HG02623 (cell line): ENCODE measurements around the gene ZER1.
A peak's percentile ranks its signal among the peaks of the same experiment; 100 is the strongest.
"Not testable (repeated sequence)": the region's sequence is repeated elsewhere in the genome, so short reads cannot be mapped to it uniquely, and the experiment has no call there.

ENCODE experiments used
- ATAC-seq: cut with Tn5 transposase; IDR thresholded peaks from one replicate; pipeline ENCODE4 v1.9.1; 2021; ENCODE audit warnings: moderate library complexity; ENCODE audit not compliant: unreplicated experiment

Gene ZER1

DNA sequence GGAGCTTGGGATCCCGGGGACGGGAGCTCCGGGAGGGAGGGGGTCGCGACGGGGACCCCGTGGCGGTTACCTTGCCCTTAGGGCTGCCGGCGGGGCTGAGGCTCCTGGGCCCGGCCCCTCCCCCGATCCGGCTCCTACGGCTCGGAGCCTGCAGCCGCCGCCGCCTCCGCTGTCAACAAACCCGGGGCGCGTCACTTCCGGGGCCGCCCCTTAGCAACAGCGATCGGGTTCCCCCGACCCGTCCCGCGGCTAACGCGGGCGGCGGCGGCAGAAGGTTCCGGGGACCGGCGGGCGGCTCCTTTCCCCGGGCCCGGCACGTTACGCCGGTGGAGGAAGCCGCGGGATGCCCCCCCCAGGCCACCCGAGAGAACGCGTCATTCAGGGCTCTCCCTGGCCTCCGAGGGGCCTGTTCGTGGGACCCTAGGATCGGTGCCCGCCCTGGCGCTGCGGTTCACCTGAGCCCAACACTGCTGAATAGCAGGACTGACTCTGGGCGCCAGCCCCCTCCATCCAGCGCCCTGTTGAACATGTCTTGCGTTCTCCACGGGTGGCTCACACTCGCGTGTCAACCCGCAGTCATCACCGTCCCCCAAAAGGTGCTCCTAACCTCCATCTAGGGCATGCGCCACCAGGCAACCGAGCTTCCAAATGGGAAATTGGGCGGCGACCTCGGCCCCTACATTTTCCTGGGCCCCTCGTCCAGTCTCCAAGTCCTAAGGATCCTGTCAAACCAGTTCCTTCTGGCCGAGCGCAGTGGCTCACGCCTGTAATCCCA, at the start of gene ZER1:
ZER1 (minus strand) TSS at position 183 of the 775 bp plus-strand sequence. CDS start 16,362 bp downstream, outside the sequence.
- peak; percentile 87 for ATAC-seq

DNA sequence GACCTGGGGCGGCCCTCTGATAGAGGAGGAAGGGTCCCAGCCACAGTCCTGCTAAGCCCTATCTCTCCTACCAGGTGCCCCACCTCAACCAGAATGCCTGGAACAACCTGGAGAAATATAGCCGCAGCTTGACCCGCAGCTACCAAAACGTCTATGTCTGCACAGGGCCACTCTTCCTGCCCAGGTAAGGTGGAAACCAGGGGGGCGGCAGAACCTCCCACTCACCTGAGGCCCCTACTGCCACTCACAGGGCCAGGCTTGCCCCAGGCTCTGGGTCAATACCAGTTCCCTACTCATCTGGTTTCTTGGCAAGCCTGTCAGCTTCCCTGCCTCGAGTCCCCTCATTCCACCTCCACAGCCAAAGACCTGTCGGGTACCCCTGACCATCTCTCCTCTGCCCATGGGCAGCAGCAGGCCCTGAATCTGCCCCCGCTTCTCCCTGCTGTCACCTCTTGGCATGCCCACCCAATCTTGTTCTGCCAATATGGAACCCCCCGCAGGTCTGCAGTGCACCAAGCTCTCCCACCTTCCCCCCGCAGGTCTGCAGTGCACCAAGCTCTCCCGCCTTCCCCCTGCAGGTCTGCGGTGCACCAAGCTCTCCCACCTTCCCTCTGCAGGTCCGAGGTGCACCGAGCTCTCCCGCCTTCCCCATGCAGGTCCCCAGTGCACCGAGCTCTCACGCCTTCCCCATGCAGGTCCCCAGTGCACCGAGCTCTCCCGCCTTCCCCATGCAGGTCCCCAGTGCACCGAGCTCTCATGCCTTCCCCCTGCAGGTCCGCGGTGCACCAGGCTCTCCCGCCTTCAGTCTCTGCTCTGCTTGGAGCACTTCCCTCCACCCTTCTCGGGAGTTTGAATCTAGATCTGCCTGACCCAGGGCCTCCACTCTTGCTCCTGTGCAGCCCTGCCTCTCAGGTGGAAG, 49.2 kb upstream of the ZER1 start:
- ATAC-seq, result no peak

DNA sequence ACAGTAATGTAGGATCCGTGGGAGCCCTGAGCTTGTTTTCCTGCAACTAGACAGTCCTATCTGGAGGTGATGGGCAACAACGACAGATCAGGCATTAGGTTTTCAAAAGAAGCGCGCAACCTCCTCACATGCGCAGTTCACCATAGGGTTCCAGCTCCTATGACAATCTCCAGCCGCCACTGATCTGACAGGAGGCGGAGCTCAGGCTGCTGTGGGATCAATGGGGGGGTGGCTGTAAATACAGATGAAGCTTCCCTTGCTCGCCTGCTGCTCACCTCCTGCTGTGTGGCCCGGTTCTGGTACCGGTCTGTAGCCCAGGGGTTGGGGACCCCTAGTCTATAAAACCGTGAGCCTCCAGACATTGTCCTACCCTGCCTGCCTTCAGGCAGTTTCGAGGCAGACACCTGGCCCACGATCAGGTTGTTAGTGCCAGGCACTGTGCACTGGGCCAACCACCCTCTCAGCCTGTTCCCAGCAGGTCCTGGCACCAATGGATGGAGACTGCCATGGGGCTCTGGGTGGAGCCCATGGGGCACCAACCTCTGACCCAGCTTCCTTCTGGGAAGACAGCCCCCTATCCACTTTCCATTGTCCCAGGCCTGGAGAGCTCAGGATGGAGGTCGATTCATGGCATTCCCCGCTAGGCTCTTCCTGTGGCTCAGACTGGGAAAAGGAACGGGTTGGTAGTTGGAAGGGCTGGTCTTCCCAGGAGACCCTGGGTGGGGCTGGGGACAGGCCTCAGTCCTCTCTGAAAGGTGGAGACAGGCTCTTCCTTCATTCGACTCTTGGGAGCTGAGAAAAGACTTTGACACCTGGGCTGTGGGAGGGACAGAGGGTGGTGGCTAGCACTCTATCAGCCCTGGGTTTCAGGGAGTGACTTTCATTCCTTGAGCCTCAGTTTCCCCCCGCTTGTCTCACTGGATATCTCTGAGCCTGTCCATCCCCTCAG, 48.3 kb upstream of the ZER1 start:
- no peak for ATAC-seq

DNA sequence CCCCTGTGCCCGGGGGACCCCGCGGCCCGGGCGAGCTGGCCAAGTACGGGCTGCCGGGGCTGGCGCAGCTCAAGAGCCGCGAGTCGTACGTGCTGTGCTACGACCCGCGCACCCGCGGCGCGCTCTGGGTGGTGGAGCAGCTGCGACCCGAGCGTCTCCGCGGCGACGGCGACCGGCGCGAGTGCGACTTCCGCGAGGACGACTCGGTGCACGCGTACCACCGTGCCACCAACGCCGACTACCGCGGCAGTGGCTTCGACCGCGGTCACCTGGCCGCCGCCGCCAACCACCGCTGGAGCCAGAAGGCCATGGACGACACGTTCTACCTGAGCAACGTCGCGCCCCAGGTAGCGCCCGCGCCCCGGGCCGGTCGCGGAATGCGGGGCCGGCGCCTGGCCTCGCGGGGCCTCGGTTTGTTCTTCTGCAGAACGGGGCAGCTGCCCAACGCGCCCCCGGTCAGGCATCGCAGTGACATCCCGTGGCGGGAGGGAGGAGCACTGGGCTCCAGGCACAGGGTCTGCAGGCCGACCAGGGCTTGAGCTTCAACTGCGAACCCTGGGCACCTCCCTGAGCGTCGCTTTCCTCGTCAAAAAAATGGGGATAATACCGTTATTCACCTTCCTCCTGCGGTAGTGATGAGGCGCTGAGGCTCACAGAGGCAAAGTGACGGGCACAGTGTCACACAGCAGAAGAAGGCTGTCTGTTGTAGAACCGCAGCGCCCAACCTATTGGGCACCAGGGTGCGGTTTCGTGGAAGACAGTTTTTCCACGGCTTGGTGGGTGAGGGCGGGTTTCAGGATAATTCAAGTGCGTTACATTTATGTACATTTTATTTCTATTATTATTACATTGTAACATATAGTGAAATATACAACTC, 47.4 kb upstream of the ZER1 start:
- peak; percentile 22 for ATAC-seq

DNA sequence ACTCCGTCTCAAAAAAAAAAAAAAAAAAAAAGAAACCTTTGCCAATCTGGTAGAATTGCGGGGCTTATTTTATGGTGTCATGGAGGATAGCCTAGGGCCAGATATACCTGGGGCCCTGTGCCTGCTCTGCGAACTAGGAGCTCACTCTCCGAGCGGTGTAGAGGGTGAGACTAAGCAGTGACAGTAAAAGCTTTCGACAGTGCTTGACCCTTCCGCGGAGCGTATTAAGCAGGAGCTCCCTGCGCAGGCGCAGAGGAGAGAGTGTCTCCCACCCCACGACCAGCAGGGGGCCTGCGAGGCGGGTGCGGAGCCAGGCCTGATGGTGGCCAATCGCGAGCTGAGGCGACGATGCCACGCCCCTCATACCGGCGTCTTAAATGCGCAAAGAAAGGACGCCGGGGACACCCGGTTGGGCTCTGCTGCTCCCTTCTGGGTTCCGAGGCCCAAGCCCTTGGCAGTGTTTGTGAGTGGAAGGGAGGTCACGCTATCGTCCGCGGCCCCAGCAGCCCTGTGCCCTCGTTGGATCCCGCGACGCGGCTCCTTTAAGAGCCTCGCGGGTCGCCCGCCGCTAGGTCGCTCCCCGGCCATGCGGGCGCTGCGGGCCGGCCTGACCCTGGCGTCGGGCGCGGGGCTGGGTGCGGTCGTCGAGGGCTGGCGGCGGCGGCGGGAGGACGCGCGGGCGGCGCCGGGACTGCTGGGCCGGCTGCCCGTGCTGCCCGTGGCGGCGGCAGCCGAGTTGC, 46.5 kb upstream of the ZER1 start, which contains the start of gene ENDOG:
ENDOG (plus strand) TSS at position 402 of the 740 bp plus-strand sequence; CDS start at position 587, 185 bp downstream.
- peak; percentile 84 for ATAC-seq

DNA sequence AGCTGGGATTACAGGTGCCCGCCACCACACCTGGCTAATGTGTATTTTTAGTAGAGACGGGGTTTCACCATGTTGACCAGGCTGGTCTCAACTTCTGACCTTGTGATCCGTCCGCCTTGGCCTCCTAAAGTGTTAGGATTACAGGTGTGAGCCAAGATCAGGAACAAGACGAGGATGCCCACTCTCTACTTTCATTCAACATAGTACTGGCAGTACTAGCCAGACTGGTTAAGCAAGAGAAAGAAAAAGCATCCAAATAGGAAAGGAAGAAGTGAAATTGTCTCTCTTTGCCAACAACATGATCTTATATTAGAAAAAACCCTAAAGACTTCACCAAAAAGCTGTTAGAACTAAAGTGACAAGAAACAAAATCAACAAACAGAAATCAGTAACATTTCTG, 39.1 kb upstream of the ZER1 start:
- ATAC-seq, result no peak

DNA sequence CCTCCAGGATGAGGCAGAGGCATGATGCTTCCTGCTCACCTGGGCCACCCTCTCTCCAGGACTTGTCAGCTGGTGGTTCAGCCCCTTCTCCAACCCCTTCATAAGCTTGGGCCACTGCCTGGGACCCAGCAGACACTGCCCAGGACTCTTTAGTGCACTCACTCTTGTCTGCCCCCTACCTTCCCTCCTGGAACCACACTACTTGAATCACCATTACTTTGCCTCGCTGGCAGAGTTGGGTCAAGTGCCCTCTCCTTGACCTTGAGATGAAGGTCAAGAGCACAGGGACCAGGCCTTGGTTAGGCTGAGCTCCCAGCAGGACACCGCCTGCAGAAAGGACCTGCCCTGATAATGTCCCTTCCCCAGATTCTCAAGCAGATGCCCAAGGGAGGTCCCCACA, 38.1 kb upstream of the ZER1 start:
- ATAC-seq, result no peak

DNA sequence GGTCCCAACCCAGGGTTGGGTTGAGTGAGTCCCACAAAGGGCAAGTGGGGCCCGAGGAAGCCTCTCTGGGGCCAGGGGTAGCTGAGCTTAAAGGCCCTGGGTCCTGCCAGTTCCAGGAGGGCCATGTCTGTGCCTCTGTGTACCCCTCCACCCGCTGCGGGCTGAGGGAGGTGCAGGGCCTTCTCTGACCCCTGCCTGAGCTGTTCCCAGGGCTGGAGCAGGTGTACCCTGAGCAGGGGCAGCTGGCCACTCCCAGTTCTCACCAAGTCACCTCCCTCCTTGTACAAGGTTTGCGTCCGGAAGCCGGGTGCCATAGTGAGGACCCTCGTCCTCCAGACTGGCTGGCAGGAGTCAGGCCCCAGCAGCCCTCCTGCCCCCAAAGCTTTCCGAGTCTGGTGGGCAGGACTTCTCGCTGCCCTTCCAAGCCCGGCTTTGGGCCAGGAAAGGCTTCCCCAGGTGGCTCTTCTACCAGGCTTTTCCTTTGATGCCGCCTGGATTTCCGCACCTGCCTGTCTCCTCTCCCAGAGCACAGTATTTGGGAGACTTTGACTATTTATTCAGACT, 37.4 kb upstream of the ZER1 start:
- no peak for ATAC-seq

DNA sequence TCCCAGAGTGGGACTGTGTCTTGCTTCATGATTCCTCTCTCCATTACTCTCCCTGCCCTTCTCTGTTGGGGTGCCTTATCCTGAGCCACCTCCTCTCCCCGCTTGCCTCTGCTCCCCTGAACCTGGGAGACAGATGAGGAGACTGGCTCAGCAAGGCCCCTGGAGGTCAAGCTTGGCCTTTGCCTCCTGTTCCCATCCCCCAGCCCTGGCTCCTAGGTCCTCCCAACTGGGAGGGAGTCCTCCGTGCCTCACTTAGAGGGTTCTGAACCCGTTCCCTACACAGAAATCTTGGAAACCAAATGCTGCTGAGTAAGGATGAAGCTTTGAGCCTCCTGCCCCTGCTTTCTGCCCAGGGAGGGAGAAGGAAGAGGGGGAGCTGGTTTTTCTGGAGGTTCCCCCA, 36.8 kb upstream of the ZER1 start:
- ATAC-seq, result no peak

DNA sequence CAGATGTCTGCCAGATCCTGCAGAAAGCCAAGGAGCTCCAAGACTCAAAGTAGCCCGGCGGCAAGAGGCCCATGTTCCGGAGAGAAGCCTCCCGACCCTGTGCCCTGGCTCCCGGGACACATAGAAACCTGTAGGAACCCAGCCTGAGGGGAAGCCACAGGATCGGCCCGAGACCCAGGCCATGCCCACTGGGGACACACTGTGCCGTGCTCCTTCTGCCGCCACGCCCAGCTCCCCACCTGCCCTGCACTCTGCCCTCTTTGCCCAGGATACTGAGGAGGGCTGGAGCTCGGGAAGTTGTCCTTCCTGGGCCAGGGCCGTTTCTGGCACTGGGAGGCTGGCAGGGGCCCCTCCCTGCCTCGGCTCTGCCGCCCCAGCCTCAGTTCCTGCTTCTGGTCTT, 36.1 kb upstream of the ZER1 start:
- ATAC-seq, result no peak

DNA sequence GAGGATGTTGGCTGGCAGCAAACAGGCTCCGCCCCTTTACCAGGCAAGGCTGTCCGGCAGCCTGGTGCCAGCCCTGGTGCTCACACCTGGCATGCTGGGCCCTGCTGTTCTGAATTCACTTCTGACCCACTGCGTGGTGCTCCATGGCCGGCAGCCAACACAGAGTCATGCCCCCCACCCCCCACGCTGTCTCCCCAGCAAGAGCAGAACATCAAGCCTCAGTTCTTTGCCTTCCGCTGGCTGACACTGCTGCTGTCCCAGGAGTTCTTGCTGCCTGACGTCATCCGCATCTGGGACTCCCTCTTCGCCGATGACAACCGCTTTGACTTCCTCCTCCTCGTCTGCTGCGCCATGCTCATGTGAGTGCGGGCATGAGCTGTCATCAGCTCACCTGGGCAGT, 33.9 kb upstream of the ZER1 start:
- ATAC-seq, result no peak

DNA sequence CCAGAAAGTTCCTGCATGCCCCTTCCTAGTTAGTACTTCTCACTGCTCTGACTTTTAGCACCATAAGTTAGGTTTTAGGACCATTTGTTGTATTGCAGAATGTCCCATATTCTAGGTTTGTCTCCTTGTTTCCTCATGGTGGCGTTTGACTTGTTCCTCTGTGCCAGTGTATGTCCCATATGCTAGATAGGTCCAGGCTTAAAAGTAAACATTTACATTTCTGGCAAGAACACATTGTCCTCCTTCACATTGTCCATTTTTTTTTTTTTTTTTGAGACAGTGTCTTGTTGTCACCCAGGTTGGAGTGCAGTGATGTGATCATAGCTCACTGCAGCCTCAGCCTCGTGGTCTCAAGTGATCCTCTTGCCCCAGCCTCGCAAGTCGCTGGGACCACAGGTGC, 30.8 kb upstream of the ZER1 start:
- no peak for ATAC-seq

DNA sequence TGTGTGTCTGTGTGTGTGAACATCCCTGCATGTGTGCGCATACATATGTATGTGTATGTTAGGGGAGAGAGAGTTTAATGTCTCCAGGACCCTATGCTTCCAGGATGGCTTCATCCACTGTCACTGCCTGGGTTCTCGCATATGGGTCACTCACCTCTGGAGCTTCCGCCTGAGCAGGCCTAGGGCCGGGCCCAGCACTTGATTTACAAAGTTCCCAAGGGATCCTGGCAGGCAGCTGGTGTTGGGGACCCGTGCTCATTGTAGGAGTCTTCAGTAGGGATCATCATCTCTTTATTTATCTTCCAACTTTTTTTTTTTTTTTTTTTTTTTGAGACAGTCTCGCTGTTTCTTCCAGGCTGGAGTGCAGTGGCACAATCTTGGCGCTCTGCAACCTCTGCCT, 28.3 kb upstream of the ZER1 start:
- no peak for ATAC-seq

DNA sequence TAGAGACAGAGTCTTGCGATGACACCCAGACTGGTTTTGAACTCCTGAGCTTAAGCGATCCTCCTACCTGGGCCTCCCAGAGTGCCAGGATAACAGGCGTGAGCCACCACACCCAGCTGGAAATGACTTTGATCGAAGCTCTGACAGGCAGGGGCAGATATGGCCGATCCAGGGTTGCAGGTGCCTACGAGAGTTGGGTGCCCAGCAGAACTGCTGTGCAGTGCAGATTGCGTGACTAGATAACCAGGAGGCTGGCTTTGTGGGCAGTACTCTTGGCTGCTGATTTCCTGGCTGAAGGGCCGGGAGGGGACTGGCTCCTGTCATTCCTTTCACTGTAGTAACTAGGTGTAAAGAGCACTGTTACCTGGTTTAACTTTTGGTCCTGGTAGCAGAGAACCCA, 27.2 kb upstream of the ZER1 start:
- no peak for ATAC-seq

DNA sequence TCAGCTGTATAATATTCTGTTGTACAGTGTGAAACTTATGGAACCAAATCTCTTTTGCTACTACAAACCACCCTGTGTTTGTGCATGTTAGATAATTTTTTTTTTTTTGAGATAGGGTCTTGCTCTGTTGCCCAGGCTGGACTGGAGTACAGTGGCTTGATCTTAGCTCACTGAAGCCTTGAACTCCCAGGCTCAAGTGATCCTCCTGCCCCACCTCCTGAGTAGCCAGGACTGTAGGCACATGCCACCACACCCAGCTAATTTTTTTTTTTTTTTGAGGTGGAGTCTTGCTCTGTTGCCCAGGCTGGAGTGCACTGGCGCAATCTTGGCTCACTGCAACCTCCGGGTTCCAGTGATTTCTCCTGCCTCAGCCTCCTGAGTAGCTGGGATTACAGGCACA, 23.2 kb upstream of the ZER1 start:
- not testable (repeated sequence) for ATAC-seq

DNA sequence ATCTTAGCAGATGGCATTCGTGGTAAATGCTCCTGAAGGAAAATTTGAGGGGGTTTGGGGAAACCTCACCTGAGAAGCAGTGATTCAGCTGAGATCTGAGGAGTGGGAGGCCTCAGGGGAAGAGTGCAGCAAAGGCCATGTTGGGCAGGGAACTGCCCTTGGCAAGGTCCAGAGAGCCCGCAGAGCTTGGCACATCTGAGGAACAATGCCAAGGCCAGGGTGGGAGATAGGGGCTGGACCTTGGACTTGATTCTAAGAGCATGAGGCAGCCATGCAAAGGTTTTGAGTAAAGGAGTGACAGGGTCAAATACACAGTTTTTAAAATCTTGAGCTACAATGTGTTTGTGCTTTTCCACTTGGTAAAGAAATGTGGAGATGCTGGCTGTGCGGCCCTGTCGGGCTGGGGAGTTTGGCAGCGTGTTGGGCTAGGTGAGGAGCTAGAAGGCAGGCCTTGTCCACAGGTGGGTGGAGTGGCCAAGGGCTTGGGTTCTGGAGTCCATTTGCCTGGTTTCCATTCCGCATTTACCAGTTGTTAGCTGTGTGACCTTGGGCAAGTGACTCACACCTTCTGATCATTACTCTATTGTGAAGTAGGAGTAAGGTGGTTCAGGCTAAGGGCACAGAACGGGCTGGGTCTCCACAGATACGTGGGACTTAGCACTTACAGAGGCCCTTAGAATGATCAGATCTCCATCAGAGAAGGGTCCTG, 21.4 kb upstream of the ZER1 start:
- ATAC-seq, result no peak

DNA sequence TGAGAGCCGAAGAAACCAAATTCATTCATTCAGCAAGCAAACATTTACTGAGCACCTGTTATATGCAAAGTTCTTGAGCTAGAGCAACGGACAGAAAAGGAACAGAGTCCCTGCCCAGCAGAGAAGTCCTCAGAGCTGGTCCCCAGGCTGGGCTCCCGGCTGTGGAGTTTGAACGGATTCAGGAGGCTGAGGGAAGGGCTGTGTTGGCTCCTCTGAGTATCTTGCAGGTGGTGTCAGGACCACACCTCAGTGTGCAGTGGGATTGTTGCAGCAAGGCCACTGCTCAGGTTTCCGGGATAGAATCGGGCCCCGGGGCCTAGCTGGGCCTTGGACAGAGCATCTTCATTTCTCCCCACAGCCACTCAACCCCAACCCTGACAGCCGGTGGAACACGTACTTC, 20.4 kb upstream of the ZER1 start:
- ATAC-seq, result no peak

DNA sequence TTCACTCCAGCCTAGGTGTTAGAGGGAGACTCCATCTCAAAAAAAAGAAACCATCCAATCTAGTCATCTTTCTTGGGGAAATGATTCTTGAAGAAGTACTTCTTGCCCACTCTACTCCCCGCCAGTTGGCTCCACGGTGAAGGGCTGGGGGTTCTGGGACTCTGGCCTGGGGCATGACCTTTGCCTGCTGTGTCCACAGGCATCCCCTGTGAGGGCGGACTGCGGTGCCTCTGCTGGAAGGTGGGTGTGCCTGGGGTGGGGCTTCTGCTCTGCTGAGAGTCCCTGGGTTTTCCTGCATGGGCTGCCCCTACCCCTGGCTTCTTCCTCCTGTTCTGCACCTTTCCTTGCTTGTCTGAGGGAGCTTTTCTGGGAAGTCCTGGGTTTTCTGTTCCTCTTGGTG, 18.8 kb upstream of the ZER1 start:
- no peak for ATAC-seq
